Esophagus muscularis mucosa (tissue), 4 donors: Measurements from ENCODE around the gene SNX14. TPM values are rescaled to one million over a fixed set of nuclear protein-coding genes. Genes with fewer than 3 reads are reported as not detected.

Source experiments
- DNase-seq: peaks from one replicate; pipeline ENCODE4 v3.0.0-alpha.2; 2017; ENCODE audit errors: extremely low spot score
- H3K27ac ChIP-seq, 4 donors: fragments of 200-600 bp; sonication (generic); replicated peaks in 1 of 4; 1 replicate in 3 of 4; 2 replicates in 1 of 4; pipeline ENCODE4 v1.5.1; 2016 to 2019; ENCODE audit warnings: mild to moderate bottlenecking in 1 of 4
- H3K27me3 ChIP-seq, 4 donors: fragments of 200-600 bp; sonication (generic); one replicate each; pipeline versions ENCODE4 v1.5.1 to v1.6.0; 2016 to 2019
- H3K36me3 ChIP-seq, 4 donors: fragments of 200-600 bp; sonication (generic); one replicate each; pipeline ENCODE4 v1.5.1; 2016 to 2019
- H3K4me1 ChIP-seq, 4 donors: fragments of 200-600 bp; sonication (generic); one replicate each; pipeline ENCODE4 v1.5.1; 2016 to 2019
- H3K4me3 ChIP-seq, 4 donors: fragments of 200-600 bp; sonication (generic); 1 replicate in 2 of 4; 2 replicates in 2 of 4; pipeline ENCODE4 v1.5.1; 2016 to 2019; ENCODE audit warnings: mild to moderate bottlenecking in 4 of 4, moderate library complexity in 1 of 4
- H3K9me3 ChIP-seq, 4 donors: fragments of 200-600 bp; sonication (generic); 1 replicate in 3 of 4; 2 replicates in 1 of 4; pipeline ENCODE4 v1.5.1; 2016 to 2019
- EP300 ChIP-seq: sonication (generic); formaldehyde crosslinking; IDR thresholded peaks from one replicate; pipeline ENCODE4 v1.6.1; 2017; ENCODE audit warnings: antibody characterized with exemption
- POLR2A ChIP-seq: fragments of 450-650 bp; IDR thresholded peaks from one replicate; pipeline ENCODE4 v1.6.1; 2017; ENCODE audit warnings: antibody characterized with exemption, moderate library complexity, mild to moderate bottlenecking, low read depth
- POLR2AphosphoS5 ChIP-seq, 2 donors: sonication (generic); formaldehyde crosslinking; IDR thresholded peaks; one replicate each; pipeline ENCODE4 v1.6.1; 2017; ENCODE audit warnings: antibody characterized with exemption in 2 of 2
- WGBS: methylation state at CpG from one replicate; pipeline ENCODE4 v1.1.5; 2018; 5-methylcytosine and 5-hydroxymethylcytosine counted together
- intact Hi-C: fragments of 100-400 bp; cut with DNase I; formaldehyde crosslinking; loops from one replicate; pipeline ENCODE4 v1.15.1; 2023
- total RNA-seq, 4 donors: library from RNA; depleted of rRNA; stranded (reverse); fragments of >200 nt; gene quantifications; one replicate each; pipeline versions ENCODE4 v1.1.0 to v1.2.1, GENCODE V29; 2016
- TF ChIP-seq, protein P1 (sequence below), 3 experiments: fragments of 200-600 bp in 2 of 3; fragments of 450-650 bp in 1 of 3; sonication (generic) in 2 of 3; IDR thresholded peaks; one replicate each; pipeline ENCODE4 v1.5.1; 2017 to 2019; ENCODE audit warnings: antibody characterized with exemption in 3 of 3, mild to moderate bottlenecking in 2 of 3, moderate library complexity in 1 of 3

Gene SNX14
- total RNA-seq, 4 donors from 2014 or later: 39.6 to 60.6 (median 41.5) TPM

- peak overlapping the region; percentile 66 to 72 (median 70) for H3K27ac ChIP-seq
- TF ChIP-seq EP300 (no peak), POLR2AphosphoS5 (IDR thresholded peaks at IDR 0.05) (no peak), POLR2A (no peak)
- TF ChIP-seq, protein P1, sequence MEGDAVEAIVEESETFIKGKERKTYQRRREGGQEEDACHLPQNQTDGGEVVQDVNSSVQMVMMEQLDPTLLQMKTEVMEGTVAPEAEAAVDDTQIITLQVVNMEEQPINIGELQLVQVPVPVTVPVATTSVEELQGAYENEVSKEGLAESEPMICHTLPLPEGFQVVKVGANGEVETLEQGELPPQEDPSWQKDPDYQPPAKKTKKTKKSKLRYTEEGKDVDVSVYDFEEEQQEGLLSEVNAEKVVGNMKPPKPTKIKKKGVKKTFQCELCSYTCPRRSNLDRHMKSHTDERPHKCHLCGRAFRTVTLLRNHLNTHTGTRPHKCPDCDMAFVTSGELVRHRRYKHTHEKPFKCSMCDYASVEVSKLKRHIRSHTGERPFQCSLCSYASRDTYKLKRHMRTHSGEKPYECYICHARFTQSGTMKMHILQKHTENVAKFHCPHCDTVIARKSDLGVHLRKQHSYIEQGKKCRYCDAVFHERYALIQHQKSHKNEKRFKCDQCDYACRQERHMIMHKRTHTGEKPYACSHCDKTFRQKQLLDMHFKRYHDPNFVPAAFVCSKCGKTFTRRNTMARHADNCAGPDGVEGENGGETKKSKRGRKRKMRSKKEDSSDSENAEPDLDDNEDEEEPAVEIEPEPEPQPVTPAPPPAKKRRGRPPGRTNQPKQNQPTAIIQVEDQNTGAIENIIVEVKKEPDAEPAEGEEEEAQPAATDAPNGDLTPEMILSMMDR (IDR thresholded peaks at IDR 0.05): no peak
- H3K27me3 ChIP-seq: no peaks in the 10 kb centered on the region
- intact Hi-C loops: no loop called here
- DNase-seq: no peak
- H3K4me1 ChIP-seq: peaks cover 21 to 63% (median 50%) of the 10 kb centered on the region in 4 donors
- no peaks in the 10 kb centered on the region for H3K9me3 ChIP-seq
- no peaks in the 10 kb centered on the region for H3K36me3 ChIP-seq
- 51% methylated on average over 3 of the region's 3 CpGs for WGBS
- H3K4me3 ChIP-seq: no peak overlapping the region
Observed at GRCh38 chr6:85458782-85459181, 134.9 kb downstream of the SNX14 start.

DNA sequence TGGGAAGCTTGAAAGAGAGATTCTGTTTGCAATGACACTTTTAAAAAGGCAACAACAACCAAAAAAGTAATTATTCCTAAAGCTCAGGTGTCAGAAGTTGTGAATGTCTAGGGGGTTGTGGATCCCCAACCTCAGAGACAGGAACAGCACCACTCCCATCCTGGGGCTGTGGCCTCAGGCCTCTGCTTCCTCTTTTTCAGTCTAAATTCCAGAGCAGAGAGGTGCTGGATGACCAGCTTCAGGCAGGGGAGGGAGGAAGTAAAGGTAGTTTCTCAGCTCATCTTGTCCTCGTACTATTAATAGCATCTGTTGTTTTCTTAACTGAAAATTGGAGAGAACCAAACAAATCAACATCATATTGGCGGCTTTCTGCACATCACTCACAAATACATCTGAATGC is 135.5 kb downstream of the SNX14 start:
- H3K9me3 ChIP-seq: no peaks in the 10 kb centered on the region
- TF ChIP-seq EP300 (no peak), POLR2AphosphoS5 (IDR thresholded peaks at IDR 0.05) (no peak), POLR2A (no peak)
- TF ChIP-seq, protein P1 (IDR thresholded peaks at IDR 0.05): no peak
- H3K4me1 ChIP-seq: peaks cover 21 to 69% (median 54%) of the 10 kb centered on the region in 4 donors
- no peak for DNase-seq
- no peak overlapping the region for H3K4me3 ChIP-seq
- H3K27me3 ChIP-seq: no peaks in the 10 kb centered on the region
- intact Hi-C loops: no loop called here
- H3K27ac ChIP-seq: peak overlapping the region; percentile 66 to 72 (median 70)
- no peaks in the 10 kb centered on the region for H3K36me3 ChIP-seq
- WGBS: 38% methylated on average over 2 of the region's 2 CpGs

- no peaks in the 10 kb centered on the region for H3K36me3 ChIP-seq
- peak overlapping the region in 2 of 4 donors; percentile 14 to 25 for H3K27ac ChIP-seq
- DNase-seq: no peak
- 90% methylated on average over 4 of the region's 4 CpGs for WGBS
- TF ChIP-seq, protein P1 (IDR thresholded peaks at IDR 0.05): no peak
- no peak for TF ChIP-seq POLR2A
- no peak for TF ChIP-seq POLR2AphosphoS5 (IDR thresholded peaks at IDR 0.05)
- no peak for TF ChIP-seq EP300
- no peak overlapping the region for H3K4me3 ChIP-seq
- intact Hi-C loops: no loop called here
- H3K9me3 ChIP-seq: no peaks in the 10 kb centered on the region
- no peaks in the 10 kb centered on the region for H3K27me3 ChIP-seq
- H3K4me1 ChIP-seq: peaks cover 18 to 72% (median 57%) of the 10 kb centered on the region in 4 donors
Observed at GRCh38 chr6:85456782-85457181, 136.9 kb downstream of the SNX14 start.

Other genes with a start within 250 kb of the SNX14 start
- gene NT5E, start 143.8 kb downstream of the SNX14 start, total RNA-seq: 10 to 100 TPM; 10.4 to 29.7 (median 18.9) TPM
- gene SYNCRIP, start 49.0 kb upstream of the SNX14 start, total RNA-seq: 10 to 100 TPM; 74.4 to 88.1 (median 80.7) TPM